Measurements from ENCODE around the gene DYSF.
A peak's percentile ranks its signal among the peaks of the same experiment; 100 is the strongest.

DYSF gene

DNA sequence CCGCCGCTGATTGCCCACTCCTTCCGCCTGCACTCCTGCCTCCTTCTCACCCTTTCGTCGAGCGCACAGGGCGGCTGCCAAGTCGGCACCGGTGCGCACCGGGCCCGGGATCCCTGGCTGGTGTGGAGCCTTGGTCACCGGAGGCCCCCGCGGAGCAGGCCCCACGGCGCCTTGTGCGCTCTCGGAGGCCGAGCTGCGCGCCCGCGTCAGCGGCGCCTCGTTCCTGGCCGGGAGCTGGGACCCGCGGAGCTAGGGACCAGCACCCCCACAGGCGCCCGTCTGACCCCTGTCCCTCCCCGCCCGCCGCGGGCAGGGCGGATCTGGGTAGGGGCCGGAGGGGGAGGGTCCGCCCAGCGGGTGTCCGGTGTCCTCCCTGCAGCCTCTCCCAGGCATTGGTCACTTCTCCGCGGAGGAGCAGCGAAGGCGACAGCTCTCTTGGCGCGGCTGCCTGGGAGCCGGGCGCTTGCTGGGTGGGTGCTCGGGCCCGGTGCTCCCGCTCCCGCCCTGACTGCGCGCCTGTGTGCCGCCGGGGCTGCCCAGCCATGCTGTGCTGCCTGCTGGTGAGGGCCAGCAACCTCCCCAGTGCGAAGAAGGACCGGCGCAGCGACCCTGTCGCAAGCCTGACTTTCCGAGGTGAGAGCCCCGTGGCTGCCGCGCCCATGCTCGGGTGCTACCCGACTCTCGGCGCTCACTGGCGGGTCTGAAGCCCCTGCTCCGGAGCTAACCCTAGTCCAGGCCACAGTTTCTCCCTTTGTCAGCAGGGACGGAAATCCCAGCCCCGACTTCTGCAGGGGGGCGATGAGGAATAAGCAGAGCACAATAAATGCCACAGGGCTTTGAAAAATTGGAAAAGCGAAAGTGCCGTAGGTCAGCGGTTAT lies 13.2 kb downstream of the DYSF start:
- TF ChIP-seq, protein P1, sequence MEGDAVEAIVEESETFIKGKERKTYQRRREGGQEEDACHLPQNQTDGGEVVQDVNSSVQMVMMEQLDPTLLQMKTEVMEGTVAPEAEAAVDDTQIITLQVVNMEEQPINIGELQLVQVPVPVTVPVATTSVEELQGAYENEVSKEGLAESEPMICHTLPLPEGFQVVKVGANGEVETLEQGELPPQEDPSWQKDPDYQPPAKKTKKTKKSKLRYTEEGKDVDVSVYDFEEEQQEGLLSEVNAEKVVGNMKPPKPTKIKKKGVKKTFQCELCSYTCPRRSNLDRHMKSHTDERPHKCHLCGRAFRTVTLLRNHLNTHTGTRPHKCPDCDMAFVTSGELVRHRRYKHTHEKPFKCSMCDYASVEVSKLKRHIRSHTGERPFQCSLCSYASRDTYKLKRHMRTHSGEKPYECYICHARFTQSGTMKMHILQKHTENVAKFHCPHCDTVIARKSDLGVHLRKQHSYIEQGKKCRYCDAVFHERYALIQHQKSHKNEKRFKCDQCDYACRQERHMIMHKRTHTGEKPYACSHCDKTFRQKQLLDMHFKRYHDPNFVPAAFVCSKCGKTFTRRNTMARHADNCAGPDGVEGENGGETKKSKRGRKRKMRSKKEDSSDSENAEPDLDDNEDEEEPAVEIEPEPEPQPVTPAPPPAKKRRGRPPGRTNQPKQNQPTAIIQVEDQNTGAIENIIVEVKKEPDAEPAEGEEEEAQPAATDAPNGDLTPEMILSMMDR (IDR thresholded peaks at IDR 0.05; ENCODE audit: borderline replicate concordance, insufficient read depth, low read depth, low read length), result no peak
- peak overlapping the region; percentile 31 for H3K4me3 ChIP-seq (ENCODE audit: low read depth, low read length)

- H3K4me3 ChIP-seq (ENCODE audit: low read depth, low read length), result peak overlapping the region; percentile 31
- TF ChIP-seq, protein P1 (IDR thresholded peaks at IDR 0.05; ENCODE audit: borderline replicate concordance, insufficient read depth, low read depth, low read length), result no peak
Measured at GRCh38 chr2:71467180-71467815, 13.9 kb downstream of the DYSF start.

DNA sequence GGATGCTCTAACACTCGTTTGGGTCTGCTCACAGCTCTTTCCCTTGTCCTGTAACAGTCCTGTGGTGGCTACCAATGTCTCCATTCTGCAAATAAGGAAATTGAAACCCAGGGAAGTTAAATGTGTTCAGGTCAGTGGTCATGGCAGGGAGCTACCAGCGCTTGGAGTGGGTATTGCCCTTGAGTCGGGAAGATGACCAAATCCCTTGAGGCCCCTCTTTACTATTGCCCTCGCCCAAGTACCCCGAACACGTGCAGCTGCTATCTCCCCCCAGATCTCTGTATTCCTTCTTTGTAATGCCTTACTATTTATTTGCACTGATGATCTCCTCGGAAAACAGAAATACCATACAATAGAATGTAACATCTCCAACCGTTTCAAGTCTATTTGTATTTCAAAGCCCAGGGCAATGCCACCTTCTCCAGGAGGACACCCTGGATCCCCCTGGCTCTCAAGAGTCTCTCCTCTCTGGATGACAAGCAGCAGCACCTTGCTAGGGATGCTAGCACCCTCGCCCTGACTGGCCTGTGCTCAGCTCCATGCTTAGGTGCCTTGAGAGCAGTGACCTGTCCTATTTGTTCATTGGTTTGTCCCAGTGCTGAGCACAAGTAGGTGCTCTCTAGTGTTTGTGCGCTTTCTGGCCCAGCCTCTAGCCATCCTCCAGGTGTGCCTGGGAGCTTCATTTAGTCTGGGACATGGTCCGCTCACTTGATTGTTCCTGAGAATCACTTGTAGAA lies 15.1 kb downstream of the DYSF start:
- TF ChIP-seq, protein P1 (IDR thresholded peaks at IDR 0.05; ENCODE audit: borderline replicate concordance, insufficient read depth, low read depth, low read length), result no peak
- H3K4me3 ChIP-seq (ENCODE audit: low read depth, low read length), result no peak overlapping the region

DNA sequence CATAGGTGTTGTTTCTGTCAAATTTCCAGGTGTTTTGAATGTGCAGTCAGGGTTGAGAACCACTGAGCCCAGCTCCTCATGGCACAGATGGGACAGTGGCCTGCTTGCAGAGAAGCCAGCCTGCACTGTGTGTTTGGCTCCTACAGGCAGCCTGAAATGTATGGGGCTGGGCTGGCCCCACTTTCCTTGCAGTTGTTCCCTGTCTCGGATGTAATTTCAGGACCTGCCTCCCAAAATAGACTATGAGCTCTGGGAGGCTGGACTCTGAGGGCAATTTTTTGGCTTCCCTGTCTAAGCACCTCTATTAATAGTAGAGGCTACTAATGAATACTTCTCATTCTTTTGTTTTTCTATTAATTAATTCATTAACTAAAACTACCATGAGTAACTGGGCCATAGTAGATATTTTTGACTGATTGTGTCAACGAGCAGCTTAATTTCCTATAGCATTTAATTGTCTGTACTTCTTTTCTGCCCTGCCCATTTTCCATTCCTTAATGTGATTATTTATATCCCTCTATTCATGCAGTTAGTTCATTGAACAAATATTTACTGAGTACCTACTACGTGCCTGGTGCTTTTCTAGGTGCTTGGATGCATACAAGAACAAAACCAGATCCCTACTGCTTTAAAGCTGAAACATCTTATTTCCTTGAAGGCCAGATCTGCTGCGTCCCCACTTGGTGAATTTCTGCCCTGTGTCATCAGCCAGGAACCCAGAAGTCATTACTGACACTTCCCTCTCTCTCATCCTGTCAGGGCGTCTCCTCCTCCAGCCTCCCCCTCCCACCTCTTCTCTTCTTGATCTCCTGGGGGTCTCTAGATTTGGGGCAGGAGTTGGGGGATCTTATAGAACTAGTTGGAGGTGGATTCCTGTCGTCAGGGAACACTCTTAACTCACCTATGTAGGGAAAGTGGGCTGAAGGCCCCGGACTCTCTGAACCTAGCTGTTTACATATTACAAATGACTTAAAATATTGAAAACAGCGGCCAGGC lies 16.3 kb downstream of the DYSF start:
- TF ChIP-seq, protein P1 (IDR thresholded peaks at IDR 0.05; ENCODE audit: borderline replicate concordance, insufficient read depth, low read depth, low read length), result no peak
- H3K4me3 ChIP-seq (ENCODE audit: low read depth, low read length), result no peak overlapping the region

- TF ChIP-seq, protein P1 (IDR thresholded peaks at IDR 0.05; ENCODE audit: borderline replicate concordance, insufficient read depth, low read depth, low read length), result no peak
Measured at GRCh38 chr2:71471276-71471675, 17.9 kb downstream of the DYSF start.

DNA sequence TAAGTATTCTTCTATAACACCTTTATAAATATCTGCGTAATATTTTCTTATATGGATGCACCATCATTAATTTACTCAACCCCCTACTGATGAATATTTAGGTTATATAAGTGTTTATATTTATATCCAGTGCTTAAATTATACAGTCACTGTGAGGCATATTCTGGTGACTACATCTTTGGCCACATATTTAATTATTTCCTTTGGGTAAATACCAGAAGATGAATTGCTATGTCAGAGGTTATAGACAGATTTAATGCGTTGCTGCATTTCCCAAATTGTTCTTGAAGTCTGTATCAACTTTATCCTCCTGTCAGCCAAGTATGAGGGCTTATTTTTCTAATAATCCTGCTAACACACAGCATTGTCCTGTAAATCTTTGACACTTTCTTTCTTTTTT lies 18.7 kb downstream of the DYSF start:
- TF ChIP-seq, protein P1 (IDR thresholded peaks at IDR 0.05; ENCODE audit: borderline replicate concordance, insufficient read depth, low read depth, low read length), result no peak
- H3K4me3 ChIP-seq (ENCODE audit: low read depth, low read length), result no peak overlapping the region

More at GRCh38 chr2:71471276-71471675, 17.9 kb downstream of the DYSF start:
- H3K4me3 ChIP-seq (ENCODE audit: low read depth, low read length), result no peak overlapping the region

All from GM12875 (cell line).